H1 (cell line): ENCODE data around the gene CRYBB3. TPM values are rescaled to one million over a fixed set of nuclear protein-coding genes. Genes with fewer than 3 reads are reported as not detected.

Experiments used
- EZH2 ChIP-seq: fragments of 200-600 bp; sonication (generic); IDR thresholded peaks from 2 replicates; pipeline ENCODE4 v1.7.1; 2012; ENCODE audit warnings: low read depth, mild to moderate bottlenecking, moderate library complexity, low read length, inconsistent platforms; ENCODE audit not compliant: severe bottlenecking
- POLR2AphosphoS5 ChIP-seq: IDR thresholded peaks from 2 replicates; pipeline ENCODE4 v1.6.1; 2011; ENCODE audit warnings: low read depth, low read length
- TAF7 ChIP-seq: optimal IDR thresholded peaks from 2 replicates; pipeline ENCODE3; 2011; ENCODE audit warnings: low read depth, mild to moderate bottlenecking, inconsistent platforms, low read length, moderate library complexity, borderline replicate concordance
- polyA plus RNA-seq, 7 experiments: library from polyadenylated mRNA; depleted of rRNA in 3 of 7; stranded (reverse) in 5 of 7; unstranded in 2 of 7; fragments of >200 nt in 5 of 7; fragments of 200-250 nt in 2 of 7; gene quantifications; 1 replicate in 5 of 7; 2 replicates in 1 of 7; 4 replicates in 1 of 7; pipeline versions ENCODE4 v1.2.1 to v1.2.3, GENCODE V29; 2011 to 2013; ENCODE audit warnings: missing spikeins in 2 of 7, mixed read lengths in 2 of 7
- total RNA-seq: library from RNA; stranded (reverse); fragmentation: NEBNext Ultra II Directional; extraction: Animal tissue kit (Norgen Biotek cat#: 25700); gene quantifications from 2 replicates; pipeline ENCODE4 v1.2.1, GENCODE V29; 2021

The CRYBB3 gene
- total and polyA plus RNA-seq, 2 of the 8 experiments (the other 6 are each of a cell fraction or from before 2014, with no cell fraction given) = 0.44 to 0.58 TPM

GRCh38 chr22:25176175-25176574 is 23.5 kb upstream of the CRYBB3 start (continued):
- TF ChIP-seq TAF7 (no peak), EZH2 (no peak), POLR2AphosphoS5 (no peak)
